Right lobe of liver (tissue), 6 donors: ENCODE results near the gene SERINC5. TPM values are rescaled to one million over a fixed set of nuclear protein-coding genes. Genes with fewer than 3 reads are reported as not detected.

Experiments
- ATAC-seq, 4 donors: fragments of 200-7000 bp; cut with Tn5 transposase; one replicate each; pipeline ENCODE4 v1.9.1; 2020; ENCODE audit warnings: mild to moderate bottlenecking in 4 of 4, moderate library complexity in 4 of 4
- DNase-seq, 3 donors: peaks; one replicate each; pipeline ENCODE4 v3.0.0-alpha.2; 2020
- H3K27ac ChIP-seq, 3 donors: fragments of 200-600 bp; one replicate each; pipeline ENCODE4 v1.8.0; 2022
- H3K27me3 ChIP-seq, 2 donors: fragments of 200-600 bp; one replicate each; pipeline ENCODE4 v1.8.0; 2022
- H3K36me3 ChIP-seq, 4 donors: fragments of 200-600 bp; sonication (generic) in 1 of 4; one replicate each; pipeline versions ENCODE4 v1.5.1 to v1.8.0; 2017 to 2022; ENCODE audit warnings: control low read depth in 1 of 4
- H3K4me1 ChIP-seq, 4 donors: fragments of 200-600 bp; sonication (generic) in 1 of 4; one replicate each; pipeline versions ENCODE4 v1.5.1 to v1.8.0; 2017 to 2022; ENCODE audit warnings: control low read depth in 1 of 4
- H3K4me3 ChIP-seq, 3 donors: fragments of 200-600 bp; one replicate each; pipeline ENCODE4 v1.8.0; 2022
- H3K9me3 ChIP-seq, 4 donors: fragments of 200-600 bp; sonication (generic) in 1 of 4; one replicate each; pipeline versions ENCODE4 v1.5.1 to v1.8.0; 2017 to 2022; ENCODE audit warnings: control low read depth in 1 of 4
- CTCF ChIP-seq, 4 donors: fragments of 200-600 bp in 3 of 4; fragments of 450-650 bp in 1 of 4; IDR thresholded peaks; one replicate each; pipeline versions ENCODE4 v1.5.1 to v1.8.0; 2016 to 2022; ENCODE audit warnings: antibody characterized with exemption in 4 of 4, mild to moderate bottlenecking in 2 of 4
- POLR2A ChIP-seq: fragments of 450-650 bp; IDR thresholded peaks from one replicate; pipeline ENCODE4 v1.6.1; 2017; ENCODE audit warnings: antibody characterized with exemption, mild to moderate bottlenecking
- WGBS: methylation state at CpG from one replicate; pipeline ENCODE4 v1.1.6; 2018; ENCODE audit warnings: low coverage, low lambda C conversion rate; ENCODE audit not compliant: insufficient coverage; ENCODE audit errors: missing lambda C conversion rate; 5-methylcytosine and 5-hydroxymethylcytosine counted together
- intact Hi-C, 2 donors: fragments of 100-400 bp; cut with DNase I; formaldehyde crosslinking; loops; one replicate each; pipeline versions ENCODE4 v1.11.2 to v1.14.1; 2022
- total RNA-seq, 6 experiments: library from RNA; depleted of rRNA in 2 of 6; stranded (reverse); fragments of >200 nt in 2 of 6; fragmentation: NEBNext Ultra II Directional in 3 of 6; extraction: Animal tissue kit (Norgen Biotek cat#: 25700) in 3 of 6; gene quantifications; one replicate each; pipeline versions ENCODE4 v1.1.0 to v1.2.4, GENCODE V29; 2016 to 2023
- donor health status: DM: no; HTN: yes; CAD: no.
- donor health status: DM: no; HTN: no; CAD: no.
- donor health status: DM: no; HTN: no; CAD: no.
- donor health status: DM: no; HTN: yes; CAD: no.
- donor health status: DM: no; HTN: yes; CAD: no.

The SERINC5 gene
- total RNA-seq, 6 experiments from 2014 or later = 30.1 to 82.1 (median 57.9) TPM

GRCh38 chr5:80225189-80225933 lies 30.5 kb downstream of the SERINC5 start:
- no peak for DNase-seq
- WGBS = 57% methylated on average over 5 of the region's 6 CpGs
- TF ChIP-seq CTCF (IDR thresholded peaks at IDR 0.05) (no peak), POLR2A (no peak)

GRCh38 chr5:80223561-80223960 lies 32.3 kb downstream of the SERINC5 start:
- WGBS = 85% methylated on average over 9 of the region's 9 CpGs
- Histone ChIP-seq H3K36me3 (no peaks in the 10 kb centered on the region), H3K4me1 (peaks cover 0 to 45% (median 19%) of the 10 kb centered on the region in 4 donors), H3K4me3 (no peak overlapping the region), H3K27ac (no peak overlapping the region), H3K27me3 (no peaks in the 10 kb centered on the region), H3K9me3 (no peaks in the 10 kb centered on the region)
- TF ChIP-seq CTCF (IDR thresholded peaks at IDR 0.05) (no peak), POLR2A (no peak)
- intact Hi-C loops = no loop called here
- ATAC-seq = no peak
- DNase-seq = no peak

More at GRCh38 chr5:80225189-80225933, 30.5 kb downstream of the SERINC5 start:
- no peak overlapping the region for H3K4me3 ChIP-seq
- H3K27me3 ChIP-seq = no peaks in the 10 kb centered on the region
- no peak overlapping the region for H3K27ac ChIP-seq
- peaks cover 0 to 37% (median 14%) of the 10 kb centered on the region in 4 donors for H3K4me1 ChIP-seq
- no peaks in the 10 kb centered on the region for H3K9me3 ChIP-seq
- no peak for ATAC-seq
- intact Hi-C loops = no loop called here
- H3K36me3 ChIP-seq = no peaks in the 10 kb centered on the region

GRCh38 chr5:80220245-80220897 lies 35.5 kb downstream of the SERINC5 start:
- ATAC-seq (no peak), DNase-seq (no peak)
- Histone ChIP-seq H3K9me3 (no peaks in the 10 kb centered on the region), H3K27me3 (no peaks in the 10 kb centered on the region), H3K36me3 (no peaks in the 10 kb centered on the region), H3K4me1 (peaks cover 0 to 58% (median 23%) of the 10 kb centered on the region in 4 donors), H3K27ac (peak overlapping the region in 2 of 3 donors; percentile 91 to 97), H3K4me3 (no peak overlapping the region)
- intact Hi-C loops = no loop called here
- 96% methylated on average over 5 of the region's 5 CpGs for WGBS
- TF ChIP-seq CTCF (IDR thresholded peaks at IDR 0.05) (no peak), POLR2A (no peak)

- DNase-seq = no peak
These were observed 36.5 kb downstream of the SERINC5 start for GRCh38 chr5:80219391-80219790.

More at GRCh38 chr5:80219391-80219790, 36.5 kb downstream of the SERINC5 start:
- Histone ChIP-seq H3K4me1 (peaks cover 0 to 67% (median 28%) of the 10 kb centered on the region in 4 donors), H3K27me3 (no peaks in the 10 kb centered on the region), H3K4me3 (no peak overlapping the region), H3K27ac (peak overlapping the region in 2 of 3 donors; percentile 91 to 97), H3K9me3 (no peaks in the 10 kb centered on the region), H3K36me3 (no peaks in the 10 kb centered on the region)
- intact Hi-C loops = no loop called here
- 42% methylated on average over 2 of the region's 4 CpGs for WGBS
- ATAC-seq = no peak
- TF ChIP-seq CTCF (IDR thresholded peaks at IDR 0.05) = no peak
- TF ChIP-seq POLR2A = no peak
